Right renal pelvis (tissue), 4 donors: ENCODE measurements around the gene MED14. TPM values are rescaled to one million over a fixed set of nuclear protein-coding genes. Genes with fewer than 3 reads are reported as not detected.

Experiments used
- DNase-seq, 4 donors: peaks; one replicate each; pipeline ENCODE4 v3.0.0-alpha.2; 2013; ENCODE audit warnings: low read depth in 4 of 4, low spot score in 3 of 4, missing footprints in 1 of 4
- polyA plus RNA-seq, 4 donors: library from polyadenylated mRNA; unstranded; fragments of 120-200 nt; gene quantifications; one replicate each; pipeline ENCODE4 v1.2.1, GENCODE V29; 2013; ENCODE audit not compliant: insufficient read length in 4 of 4

MED14 gene
- polyA plus RNA-seq, 4 donors, result 44.2 to 53.7 (median 49.5) TPM

GRCh38 chrX:40671126-40671525 lies 64.2 kb downstream of the MED14 start:
- no peak for DNase-seq

GRCh38 chrX:40663880-40664630 lies 71.3 kb downstream of the MED14 start:
- DNase-seq, result no peak

- no peak for DNase-seq
These were observed 72.1 kb downstream of the MED14 start for GRCh38 chrX:40663078-40663740.

GRCh38 chrX:40661489-40661888 lies 73.9 kb downstream of the MED14 start:
- DNase-seq, result no peak

GRCh38 chrX:40660381-40660780 lies 75.0 kb downstream of the MED14 start:
- no peak for DNase-seq

GRCh38 chrX:40653535-40653934 lies 81.8 kb downstream of the MED14 start:
- no peak for DNase-seq

- DNase-seq, result no peak
These were observed 82.7 kb downstream of the MED14 start for GRCh38 chrX:40652664-40653063.

GRCh38 chrX:40651620-40652223 lies 83.6 kb downstream of the MED14 start:
- peak in 3 of 4 donors; percentile 38 to 49 (median 38) for DNase-seq

GRCh38 chrX:40647307-40648197 lies 87.8 kb downstream of the MED14 start, which contains the start of gene CXorf38:
TSS of gene CXorf38 (minus strand) at chrX:40647561. CDS start at chrX:40647520, 41 bp downstream.
- peak; percentile 77 to 80 (median 80) for DNase-seq

- no peak for DNase-seq
These were observed 88.6 kb downstream of the MED14 start for GRCh38 chrX:40646489-40647306.

GRCh38 chrX:40644821-40645358 lies 90.5 kb downstream of the MED14 start:
- DNase-seq, result no peak

- no peak for DNase-seq
These were observed 91.2 kb downstream of the MED14 start for GRCh38 chrX:40644176-40644575.

- no peak for DNase-seq
These were observed 97.7 kb downstream of the MED14 start for GRCh38 chrX:40637687-40638086.

GRCh38 chrX:40632199-40632598 lies 103.1 kb downstream of the MED14 start:
- DNase-seq, result no peak

- DNase-seq, result no peak
These were observed 106.8 kb downstream of the MED14 start for GRCh38 chrX:40628506-40628905.

GRCh38 chrX:40625294-40625693 lies 110.0 kb downstream of the MED14 start:
- no peak for DNase-seq

GRCh38 chrX:40623665-40624064 lies 111.7 kb downstream of the MED14 start:
- DNase-seq, result no peak

GRCh38 chrX:40623139-40623536 lies 112.2 kb downstream of the MED14 start, which contains the start of gene MPC1L:
TSS of gene MPC1L (plus strand) at chrX:40623428. CDS start at chrX:40623566, 138 bp downstream.
- DNase-seq, result no peak

GRCh38 chrX:40622479-40623138 lies 112.7 kb downstream of the MED14 start:
- DNase-seq, result no peak
